Measurements from ENCODE around the gene PEX13.

DNA sequence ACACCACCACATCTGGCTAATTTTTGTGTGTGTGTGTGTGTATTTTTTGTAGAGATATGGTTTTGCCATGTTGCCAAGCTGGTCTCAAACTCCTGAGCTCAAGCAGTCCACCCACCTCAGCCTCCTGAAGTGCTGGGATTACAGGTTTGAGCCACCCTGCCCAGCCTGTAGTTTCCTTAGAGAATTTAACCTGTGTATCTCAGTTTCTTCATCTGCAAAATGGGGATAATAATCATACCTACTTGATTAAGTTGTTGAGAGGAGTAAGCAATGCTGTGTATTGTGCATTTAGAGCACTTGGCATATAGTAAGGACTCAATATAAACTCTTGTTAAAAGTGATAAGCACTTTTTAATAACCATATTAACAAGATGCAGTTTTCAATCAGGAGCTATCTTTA lies 41.9 kb downstream of the PEX13 start:
- TF ChIP-seq POU2F2 (IDR thresholded peaks at IDR 0.05; ENCODE audit: borderline replicate concordance, low read depth, low read length) = no peak
- no peak for TF ChIP-seq POLR2A (IDR thresholded peaks at IDR 0.05; ENCODE audit: low read depth, low read length)
- no peak for TF ChIP-seq TBL1XR1 (IDR thresholded peaks at IDR 0.05; ENCODE audit: low read depth, low read length)
- TF ChIP-seq SMARCA5 (IDR thresholded peaks at IDR 0.05) = no peak
- no peak for TF ChIP-seq IKZF1 (conservative IDR thresholded peaks at IDR 0.05)
- no peak for TF ChIP-seq NR2C2 (IDR thresholded peaks at IDR 0.05; ENCODE audit: borderline replicate concordance, control insufficient read depth, insufficient read length, low read depth)
- no peak for TF ChIP-seq TAF1 (IDR thresholded peaks at IDR 0.05; ENCODE audit: borderline replicate concordance, low read depth, low read length)
- TF ChIP-seq, protein P1, sequence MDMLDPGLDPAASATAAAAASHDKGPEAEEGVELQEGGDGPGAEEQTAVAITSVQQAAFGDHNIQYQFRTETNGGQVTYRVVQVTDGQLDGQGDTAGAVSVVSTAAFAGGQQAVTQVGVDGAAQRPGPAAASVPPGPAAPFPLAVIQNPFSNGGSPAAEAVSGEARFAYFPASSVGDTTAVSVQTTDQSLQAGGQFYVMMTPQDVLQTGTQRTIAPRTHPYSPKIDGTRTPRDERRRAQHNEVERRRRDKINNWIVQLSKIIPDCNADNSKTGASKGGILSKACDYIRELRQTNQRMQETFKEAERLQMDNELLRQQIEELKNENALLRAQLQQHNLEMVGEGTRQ (IDR thresholded peaks at IDR 0.05; ENCODE audit: borderline replicate concordance, low read depth, low read length) = no peak
- TF ChIP-seq GABPA (IDR thresholded peaks at IDR 0.05; ENCODE audit: low read depth) = no peak
- no peak for TF ChIP-seq ZSCAN29 (IDR thresholded peaks at IDR 0.05)
- TF ChIP-seq, protein P2, sequence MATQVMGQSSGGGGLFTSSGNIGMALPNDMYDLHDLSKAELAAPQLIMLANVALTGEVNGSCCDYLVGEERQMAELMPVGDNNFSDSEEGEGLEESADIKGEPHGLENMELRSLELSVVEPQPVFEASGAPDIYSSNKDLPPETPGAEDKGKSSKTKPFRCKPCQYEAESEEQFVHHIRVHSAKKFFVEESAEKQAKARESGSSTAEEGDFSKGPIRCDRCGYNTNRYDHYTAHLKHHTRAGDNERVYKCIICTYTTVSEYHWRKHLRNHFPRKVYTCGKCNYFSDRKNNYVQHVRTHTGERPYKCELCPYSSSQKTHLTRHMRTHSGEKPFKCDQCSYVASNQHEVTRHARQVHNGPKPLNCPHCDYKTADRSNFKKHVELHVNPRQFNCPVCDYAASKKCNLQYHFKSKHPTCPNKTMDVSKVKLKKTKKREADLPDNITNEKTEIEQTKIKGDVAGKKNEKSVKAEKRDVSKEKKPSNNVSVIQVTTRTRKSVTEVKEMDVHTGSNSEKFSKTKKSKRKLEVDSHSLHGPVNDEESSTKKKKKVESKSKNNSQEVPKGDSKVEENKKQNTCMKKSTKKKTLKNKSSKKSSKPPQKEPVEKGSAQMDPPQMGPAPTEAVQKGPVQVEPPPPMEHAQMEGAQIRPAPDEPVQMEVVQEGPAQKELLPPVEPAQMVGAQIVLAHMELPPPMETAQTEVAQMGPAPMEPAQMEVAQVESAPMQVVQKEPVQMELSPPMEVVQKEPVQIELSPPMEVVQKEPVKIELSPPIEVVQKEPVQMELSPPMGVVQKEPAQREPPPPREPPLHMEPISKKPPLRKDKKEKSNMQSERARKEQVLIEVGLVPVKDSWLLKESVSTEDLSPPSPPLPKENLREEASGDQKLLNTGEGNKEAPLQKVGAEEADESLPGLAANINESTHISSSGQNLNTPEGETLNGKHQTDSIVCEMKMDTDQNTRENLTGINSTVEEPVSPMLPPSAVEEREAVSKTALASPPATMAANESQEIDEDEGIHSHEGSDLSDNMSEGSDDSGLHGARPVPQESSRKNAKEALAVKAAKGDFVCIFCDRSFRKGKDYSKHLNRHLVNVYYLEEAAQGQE (IDR thresholded peaks at IDR 0.05; ENCODE audit: low read depth, low read length) = no peak
- TF ChIP-seq YBX1 (IDR thresholded peaks at IDR 0.05) = no peak
- TF ChIP-seq TCF7 (IDR thresholded peaks at IDR 0.05; ENCODE audit: borderline replicate concordance) = no peak

All from GM12878 (cell line).